ENCODE data around the gene SULT1B1.
"Not testable (repeated sequence)": the region's sequence is repeated elsewhere in the genome, so short reads cannot be mapped to it uniquely, and the experiment has no call there.

The SULT1B1 gene

DNA sequence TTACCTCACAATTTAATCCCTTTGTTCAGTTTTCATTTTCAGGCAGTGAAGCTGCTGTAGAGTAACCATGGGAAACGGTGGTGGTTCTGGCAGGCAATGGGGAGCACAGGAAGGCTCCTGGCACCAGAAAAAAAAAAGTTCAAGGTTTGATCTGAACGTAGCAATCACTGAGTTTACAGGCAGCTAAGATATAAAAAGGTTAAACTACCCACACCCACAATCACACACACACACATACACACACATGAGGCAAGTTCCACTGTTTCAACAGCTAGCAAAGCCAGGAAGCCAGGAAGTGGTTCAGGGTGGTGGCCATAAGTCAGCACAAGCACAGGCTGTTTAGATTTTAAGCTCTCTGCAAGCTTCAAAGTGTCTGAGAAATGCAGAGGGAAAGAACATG, at the start of gene SULT1B1:
TSS of gene SULT1B1 (minus strand) at position 166 of the 400 bp plus-strand sequence. CDS start 5,403 bp downstream, outside the sequence.
- DNase-seq: no peak
- TF ChIP-seq GATA1 (IDR thresholded peaks at IDR 0.05; ENCODE audit: low read depth, low read length): no peak
- TF ChIP-seq POLR2A (IDR thresholded peaks at IDR 0.05; ENCODE audit: low read length): no peak

DNA sequence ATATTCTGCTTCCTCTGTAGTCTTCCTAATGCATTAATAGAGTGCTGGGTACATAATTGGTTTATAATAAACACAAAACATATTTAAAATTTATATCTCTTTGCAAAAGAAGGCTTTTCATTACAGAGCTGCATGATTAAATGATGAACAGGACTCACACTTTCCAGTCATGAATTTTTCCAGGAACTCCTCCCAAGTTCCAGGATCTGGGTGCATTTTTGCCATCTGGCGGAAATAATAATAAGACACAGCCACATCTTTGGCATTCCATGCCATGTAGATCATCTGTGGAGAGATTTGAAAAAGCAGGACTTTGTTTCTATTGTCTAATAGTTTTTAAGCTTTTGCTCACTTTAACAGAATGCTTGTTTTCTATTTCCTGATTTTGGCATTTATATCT, 40.2 kb upstream of the SULT1B1 start:
- TF ChIP-seq GATA1 (IDR thresholded peaks at IDR 0.05; ENCODE audit: low read depth, low read length) (no peak), POLR2A (IDR thresholded peaks at IDR 0.05; ENCODE audit: low read length) (no peak)
- no peak for DNase-seq

DNA sequence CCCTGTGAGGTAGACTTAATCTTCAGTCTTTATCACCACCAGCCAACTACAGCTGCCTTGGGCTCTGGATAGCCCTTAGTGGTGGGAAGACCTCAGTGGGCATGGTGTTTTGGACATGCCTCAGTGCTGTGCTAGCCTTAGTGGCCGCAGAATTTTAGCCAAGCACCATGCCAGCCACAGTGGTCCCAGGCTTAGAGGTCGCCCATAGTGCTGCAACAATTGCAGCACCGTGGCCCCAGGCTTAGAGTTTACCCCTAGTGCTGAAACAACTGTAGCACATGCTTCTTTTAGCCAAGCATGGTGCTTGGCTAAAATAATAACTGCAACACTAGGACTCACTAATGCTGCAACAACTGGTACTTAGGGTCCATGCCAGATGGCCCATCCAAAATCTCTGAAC, 38.9 kb upstream of the SULT1B1 start:
- DNase-seq: no peak
- TF ChIP-seq POLR2A (IDR thresholded peaks at IDR 0.05; ENCODE audit: low read length) (no peak), GATA1 (IDR thresholded peaks at IDR 0.05; ENCODE audit: low read depth, low read length) (no peak)

DNA sequence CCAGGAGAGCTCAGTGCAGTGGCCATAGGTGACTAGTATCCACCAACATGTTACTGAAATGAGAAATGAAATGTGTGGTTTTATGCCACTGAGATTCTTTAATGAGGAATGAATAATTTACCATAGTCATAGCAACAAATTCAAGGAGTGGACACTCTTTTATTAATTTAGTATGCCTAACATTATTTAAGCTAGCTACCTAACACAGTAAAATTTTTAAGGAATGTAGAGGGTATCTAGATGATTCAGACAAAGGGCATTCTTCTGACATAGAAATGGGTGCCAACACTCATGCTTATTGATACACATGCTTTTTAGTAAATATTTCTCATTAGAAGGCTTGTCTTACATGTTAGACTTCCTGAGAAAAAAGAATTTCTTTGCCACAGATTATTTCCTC, 33.3 kb upstream of the SULT1B1 start:
- no peak for DNase-seq
- TF ChIP-seq GATA1 (IDR thresholded peaks at IDR 0.05; ENCODE audit: low read depth, low read length) (no peak), POLR2A (IDR thresholded peaks at IDR 0.05; ENCODE audit: low read length) (no peak)

DNA sequence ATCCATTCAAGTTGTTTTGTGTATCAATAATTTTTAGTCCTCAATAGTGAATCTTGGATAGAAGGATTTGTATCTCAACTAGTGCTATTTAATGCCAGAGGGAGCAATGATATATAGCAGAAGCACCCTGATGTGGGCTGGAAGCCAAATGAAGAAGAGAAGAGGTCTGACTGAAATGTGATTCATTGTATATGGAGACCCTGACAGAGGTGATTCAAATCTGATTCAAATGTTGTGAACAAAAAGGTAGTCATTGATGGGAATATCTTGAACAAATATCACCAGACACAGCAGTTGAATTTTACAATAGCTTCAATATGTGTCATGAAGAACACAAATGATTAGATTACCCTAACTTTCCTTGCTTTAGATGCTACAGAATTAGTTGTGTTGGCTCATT, 27.5 kb upstream of the SULT1B1 start:
- no peak for TF ChIP-seq POLR2A (IDR thresholded peaks at IDR 0.05; ENCODE audit: low read length)
- DNase-seq: no peak

DNA sequence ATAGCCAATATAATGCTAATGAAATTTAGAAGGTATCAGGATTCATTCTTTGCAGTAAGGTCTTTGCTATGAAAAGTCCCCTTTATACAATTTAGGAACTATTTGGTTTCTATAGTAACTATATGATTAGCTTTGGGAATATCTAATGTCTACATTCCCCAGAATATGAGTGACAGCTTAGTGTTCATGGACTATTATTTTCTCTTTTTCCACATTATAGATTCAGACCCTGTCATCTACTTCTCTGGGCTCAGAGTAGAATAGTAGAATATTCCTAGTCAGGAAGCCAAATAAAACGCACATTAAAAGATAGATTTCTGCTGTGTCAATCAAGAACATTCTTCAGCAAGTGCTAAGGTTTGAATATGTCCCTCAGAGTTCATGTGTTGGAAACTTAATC, 26.1 kb upstream of the SULT1B1 start:
- no peak for DNase-seq
- no peak for TF ChIP-seq POLR2A (IDR thresholded peaks at IDR 0.05; ENCODE audit: low read length)
- no peak for TF ChIP-seq GATA1 (IDR thresholded peaks at IDR 0.05; ENCODE audit: low read depth, low read length)

DNA sequence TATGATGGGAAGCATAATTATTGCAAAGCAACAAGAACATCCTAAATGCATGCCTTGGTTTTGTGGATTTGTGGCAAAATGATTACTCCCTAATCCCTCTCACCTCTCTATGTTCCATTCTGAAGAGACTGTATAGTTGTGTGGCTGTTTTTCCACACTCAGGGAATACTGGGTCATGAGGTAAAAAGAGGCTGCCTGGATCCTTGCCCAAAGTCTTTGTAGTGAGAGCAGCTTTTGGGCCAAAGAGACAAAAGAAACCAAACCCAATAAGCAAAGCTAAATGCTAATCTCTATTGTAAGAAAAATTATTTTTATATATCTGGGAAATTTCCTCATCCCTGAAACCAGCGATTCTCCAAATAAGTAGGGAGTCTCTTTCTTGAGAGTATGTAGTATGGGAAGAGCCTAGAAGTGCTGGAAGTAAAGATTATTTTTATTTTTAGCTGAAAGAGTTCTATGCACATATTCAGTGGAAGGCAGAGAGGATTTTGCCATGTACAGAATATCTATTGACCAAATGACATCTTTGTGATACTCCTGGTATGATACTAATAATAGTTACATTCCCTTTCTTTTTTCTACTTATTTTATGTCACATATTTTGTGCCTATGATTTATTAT, 24.9 kb upstream of the SULT1B1 start:
- TF ChIP-seq GATA1 (IDR thresholded peaks at IDR 0.05; ENCODE audit: low read depth, low read length): no peak
- no peak for TF ChIP-seq POLR2A (IDR thresholded peaks at IDR 0.05; ENCODE audit: low read length)
- no peak for DNase-seq

DNA sequence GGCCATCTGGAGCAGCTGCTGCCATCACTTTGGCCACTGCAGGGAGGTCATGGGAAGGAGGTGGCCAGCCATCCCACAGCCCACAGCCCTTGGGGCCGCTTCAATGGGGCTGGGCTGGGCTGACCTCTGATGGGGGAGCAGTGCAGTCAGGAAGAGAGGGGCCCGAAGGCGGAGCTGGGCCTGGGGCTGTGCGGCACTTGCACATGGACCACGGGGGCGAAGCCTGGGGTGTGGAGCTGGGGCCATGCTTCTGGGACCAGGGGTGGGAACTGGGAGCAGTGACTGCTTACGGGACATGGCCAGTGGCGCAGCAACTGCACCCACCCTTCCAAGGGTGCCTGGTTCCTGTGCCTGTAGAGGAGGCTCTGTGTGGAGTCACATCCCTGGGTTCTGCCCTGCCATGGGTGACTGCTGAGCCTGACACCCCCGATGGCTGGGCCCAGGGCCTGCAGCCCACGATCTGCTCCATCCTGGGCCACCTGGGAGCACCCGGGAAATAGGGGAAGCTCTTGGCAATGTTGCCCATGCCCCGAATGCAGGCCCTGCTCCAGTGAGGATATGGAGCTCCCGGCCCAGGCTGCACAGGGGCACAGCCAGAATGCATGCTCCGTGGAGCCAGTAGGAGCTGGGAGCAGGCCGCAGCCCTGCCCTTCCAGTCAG, 22.4 kb upstream of the SULT1B1 start:
- TF ChIP-seq POLR2A (IDR thresholded peaks at IDR 0.05; ENCODE audit: low read length) (no peak), GATA1 (IDR thresholded peaks at IDR 0.05; ENCODE audit: low read depth, low read length) (no peak)
- no peak for DNase-seq

DNA sequence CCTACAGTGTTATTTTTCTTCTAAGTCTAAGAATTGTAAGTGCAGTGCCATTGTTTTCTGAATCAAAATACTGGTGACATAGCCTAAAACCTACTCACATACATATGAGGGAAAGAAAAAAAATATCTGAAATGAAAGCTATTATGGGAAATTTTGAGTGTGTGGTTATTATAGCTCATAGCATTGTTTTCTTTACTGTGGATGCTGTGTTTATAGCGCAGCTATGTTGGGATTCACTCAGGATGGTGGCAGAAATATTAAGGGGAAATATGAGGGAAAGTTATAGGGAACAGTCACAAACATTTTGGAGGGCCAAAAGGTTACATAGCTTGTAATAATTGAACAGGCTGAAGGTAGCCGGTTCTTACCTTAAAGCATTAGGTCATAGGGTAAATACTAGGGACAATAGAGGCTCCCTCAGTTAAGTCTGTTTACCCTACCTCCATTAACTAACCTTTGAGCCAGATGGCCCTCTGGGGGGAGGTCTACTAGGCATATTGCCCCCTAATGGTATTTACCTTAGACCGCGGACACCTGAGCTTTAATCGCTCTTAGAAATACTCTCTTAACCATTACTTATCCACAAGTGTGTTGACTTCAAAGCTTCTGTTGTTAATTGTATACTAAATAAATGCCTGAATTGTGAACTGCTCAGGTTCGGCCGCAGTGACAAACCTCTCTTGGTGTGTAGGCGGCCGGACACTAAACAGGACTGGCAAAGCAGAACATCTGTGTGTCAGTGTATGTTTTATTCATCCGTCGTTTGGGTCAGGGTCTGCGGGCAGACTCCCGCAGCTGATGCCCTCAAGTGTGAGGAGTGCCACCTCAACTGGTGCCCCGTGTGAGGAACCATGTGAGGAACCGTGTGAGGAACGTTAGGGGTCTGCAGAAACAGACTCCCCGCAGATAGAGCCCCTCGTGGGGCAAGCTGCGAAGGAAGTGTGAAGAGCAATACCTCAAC, 21.3 kb upstream of the SULT1B1 start:
- TF ChIP-seq GATA1 (IDR thresholded peaks at IDR 0.05; ENCODE audit: low read depth, low read length) (no peak), POLR2A (IDR thresholded peaks at IDR 0.05; ENCODE audit: low read length) (no peak)
- no peak for DNase-seq

DNA sequence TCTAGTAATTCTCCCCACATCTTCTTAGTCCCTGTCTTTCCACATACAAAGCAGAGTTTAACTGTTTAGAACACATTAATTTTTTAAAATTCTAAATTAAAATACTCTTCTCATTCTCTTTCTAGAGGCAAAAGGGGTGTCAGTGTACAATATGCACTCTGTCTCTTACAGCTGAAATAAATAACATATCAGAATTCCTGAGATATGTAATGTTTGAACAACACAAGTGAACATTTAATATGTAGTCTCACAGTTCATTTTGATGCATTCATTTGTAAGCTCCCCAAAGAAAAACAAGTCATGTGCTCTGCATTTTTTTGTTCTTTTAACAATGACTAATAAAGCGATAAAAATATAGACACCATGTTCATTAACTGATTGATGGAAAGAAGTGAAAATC, 19.7 kb upstream of the SULT1B1 start:
- no peak for DNase-seq
- TF ChIP-seq GATA1 (IDR thresholded peaks at IDR 0.05; ENCODE audit: low read depth, low read length): no peak
- no peak for TF ChIP-seq POLR2A (IDR thresholded peaks at IDR 0.05; ENCODE audit: low read length)

DNA sequence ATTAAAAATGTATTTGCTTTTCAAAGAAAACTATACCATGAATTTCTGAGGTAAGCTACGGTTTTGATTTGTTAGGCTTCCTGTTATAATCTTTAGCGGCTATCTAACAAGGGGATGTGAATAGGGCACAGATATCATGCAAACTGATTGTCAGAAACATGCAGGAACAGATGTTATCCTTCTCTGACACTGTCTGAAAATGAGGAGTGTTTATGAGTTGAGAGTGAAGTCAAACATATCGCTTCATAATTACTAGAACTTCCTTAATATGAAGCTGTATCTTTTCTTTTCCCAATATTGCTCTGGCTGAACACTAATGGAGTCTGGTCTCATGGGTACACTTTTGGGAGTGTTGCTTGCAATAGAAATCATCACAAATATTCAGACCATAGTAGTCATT, 16.3 kb upstream of the SULT1B1 start:
- DNase-seq: no peak
- TF ChIP-seq GATA1 (IDR thresholded peaks at IDR 0.05; ENCODE audit: low read depth, low read length): no peak
- no peak for TF ChIP-seq POLR2A (IDR thresholded peaks at IDR 0.05; ENCODE audit: low read length)

DNA sequence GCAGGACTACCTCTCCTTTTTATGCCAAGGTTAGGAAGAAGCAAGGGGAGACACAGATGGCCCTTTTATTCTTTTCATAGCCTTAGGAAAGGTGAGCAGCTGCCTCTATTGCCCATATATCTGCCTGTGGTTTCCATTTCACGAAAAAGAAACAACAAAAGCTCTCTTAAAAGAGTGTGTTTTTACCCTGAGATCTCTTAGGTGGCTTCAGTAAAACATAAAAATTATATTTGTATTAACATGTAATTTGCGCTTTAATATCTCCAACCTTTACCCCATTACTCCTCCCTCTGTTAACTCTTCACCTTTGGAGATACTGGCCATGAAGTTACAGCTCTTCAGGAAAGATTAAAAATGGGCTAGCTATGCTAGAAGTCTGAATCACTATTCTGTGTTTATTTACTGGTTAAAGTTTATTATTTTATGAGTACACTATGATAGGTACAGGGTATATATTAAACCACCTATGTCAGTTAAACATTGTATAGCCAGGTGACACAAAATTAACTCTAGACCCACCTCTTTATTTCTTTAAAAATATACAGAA, 15.0 kb upstream of the SULT1B1 start:
- TF ChIP-seq POLR2A (IDR thresholded peaks at IDR 0.05; ENCODE audit: low read length) (no peak), GATA1 (IDR thresholded peaks at IDR 0.05; ENCODE audit: low read depth, low read length) (no peak)
- no peak for DNase-seq

DNA sequence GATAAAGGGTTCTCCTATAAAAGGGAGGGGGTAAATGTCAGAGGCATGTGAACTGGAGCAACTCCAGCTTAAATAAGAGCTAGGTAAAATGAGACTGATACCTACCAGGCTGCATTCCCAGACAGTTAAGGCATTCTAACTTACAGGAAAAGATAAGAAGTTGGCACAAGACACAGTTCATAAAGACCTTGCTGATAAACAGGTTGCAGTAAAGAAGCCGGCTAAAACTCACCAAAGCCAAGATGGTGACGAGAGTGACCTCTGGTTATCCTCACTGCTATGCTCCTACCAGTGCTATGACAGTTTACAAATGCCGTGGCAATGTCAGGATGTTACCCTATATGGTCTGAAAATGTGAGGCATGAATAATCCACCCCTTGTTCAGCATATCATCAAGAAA, 13.1 kb upstream of the SULT1B1 start:
- TF ChIP-seq POLR2A (IDR thresholded peaks at IDR 0.05; ENCODE audit: low read length) (no peak), GATA1 (IDR thresholded peaks at IDR 0.05; ENCODE audit: low read depth, low read length) (no peak)
- DNase-seq: peak; percentile 14 to 37

DNA sequence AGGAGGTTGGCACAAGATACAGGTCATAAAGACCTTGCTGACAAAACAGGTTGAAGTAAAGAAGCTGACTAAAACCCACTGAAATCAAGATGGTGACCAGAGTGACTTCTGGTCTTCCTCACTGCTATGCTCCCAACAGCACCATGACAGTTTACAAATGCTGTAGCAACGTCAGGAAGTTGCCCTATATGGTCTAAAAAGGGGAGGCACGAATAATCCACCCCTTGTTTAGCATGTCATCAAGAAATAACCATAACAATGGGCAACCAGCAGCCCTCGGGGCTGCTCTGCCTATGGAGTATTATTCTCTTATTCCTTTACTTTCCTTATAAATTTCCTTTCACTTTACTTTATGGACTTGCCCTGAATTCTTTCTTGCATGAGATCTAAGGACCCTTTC, 8.1 kb upstream of the SULT1B1 start:
- not testable (repeated sequence) for DNase-seq

Data from erythroblast (primary cell).